ENCODE results near the gene PIP4K2B. TPM values are rescaled to one million over a fixed set of nuclear protein-coding genes. Genes with fewer than 3 reads are reported as not detected.

The PIP4K2B gene
- total RNA-seq = 68.5 TPM

- TF ChIP-seq POLR2A (IDR thresholded peaks at IDR 0.05) (no peak), CTCF (IDR thresholded peaks at IDR 0.05) (no peak), POLR2AphosphoS5 (IDR thresholded peaks at IDR 0.05; ENCODE audit: insufficient read depth in 1 of 2, low read depth in 1 of 2) (peak; percentile 70 to 81)
- H3K9me3 ChIP-seq = no peaks in the 10 kb centered on the region
Observed at GRCh38 chr17:38799501-38800236, at the start of gene PIP4K2B. Gene PIP4K2B, minus strand, starts transcription at chr17:38799556. Its CDS starts 132 bp downstream, at chr17:38799424.

DNA sequence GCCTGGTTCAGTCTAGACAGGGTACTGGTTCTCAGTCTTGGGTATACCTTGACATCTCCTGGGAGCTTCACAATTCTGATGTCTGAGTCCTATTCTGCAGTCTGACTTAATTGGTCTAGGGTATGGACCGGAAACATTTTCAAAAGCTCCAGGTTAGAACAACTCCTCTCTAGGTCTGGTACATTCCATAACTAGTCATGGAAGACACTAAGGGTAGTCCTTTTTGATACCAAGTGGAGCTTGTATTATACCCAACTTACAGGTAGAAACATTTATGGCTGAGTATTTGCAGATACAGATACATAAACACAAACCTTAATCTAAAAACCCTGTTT lies 49.2 kb upstream of the PIP4K2B start:
- H3K36me3 ChIP-seq = peaks cover 0 to 63% of the 10 kb centered on the region in 2 donors
- intact Hi-C loops (cut with DNase I) = no loop called here
- no peaks in the 10 kb centered on the region for H3K9me3 ChIP-seq
- H3K27me3 ChIP-seq = no peaks in the 10 kb centered on the region
- no peak overlapping the region for H3K27ac ChIP-seq
- no peak overlapping the region for H3K4me3 ChIP-seq
- TF ChIP-seq CTCF (IDR thresholded peaks at IDR 0.05) = no peak
- no peak for TF ChIP-seq POLR2A (IDR thresholded peaks at IDR 0.05)
- TF ChIP-seq POLR2AphosphoS5 (IDR thresholded peaks at IDR 0.05; ENCODE audit: insufficient read depth in 1 of 2, low read depth in 1 of 2) = no peak
- H3K4me1 ChIP-seq = peaks cover 23% of the 10 kb centered on the region
- no peak for DNase-seq (ENCODE audit: extremely low spot score in 2 of 2)

More at GRCh38 chr17:38799501-38800236, at the start of gene PIP4K2B:
- intact Hi-C loops (cut with DNase I) = loop anchor here (1.0 to 5.0 kb wide), 2 partner anchors 26 to 47 kb away; partner anchors contain the start of genes CWC25 and PSMB3
- Histone ChIP-seq H3K27me3 (no peaks in the 10 kb centered on the region), H3K4me1 (peaks cover 29% of the 10 kb centered on the region), H3K27ac (peak within 1 kb of the TSS; percentile 97), H3K4me3 (peak within 1 kb of the TSS; percentile 78 to 98), H3K36me3 (peaks cover 0 to 31% of the 10 kb centered on the region in 2 donors)
- peak in 1 of 2 donors; percentile 93 for DNase-seq (ENCODE audit: extremely low spot score in 2 of 2)

DNA sequence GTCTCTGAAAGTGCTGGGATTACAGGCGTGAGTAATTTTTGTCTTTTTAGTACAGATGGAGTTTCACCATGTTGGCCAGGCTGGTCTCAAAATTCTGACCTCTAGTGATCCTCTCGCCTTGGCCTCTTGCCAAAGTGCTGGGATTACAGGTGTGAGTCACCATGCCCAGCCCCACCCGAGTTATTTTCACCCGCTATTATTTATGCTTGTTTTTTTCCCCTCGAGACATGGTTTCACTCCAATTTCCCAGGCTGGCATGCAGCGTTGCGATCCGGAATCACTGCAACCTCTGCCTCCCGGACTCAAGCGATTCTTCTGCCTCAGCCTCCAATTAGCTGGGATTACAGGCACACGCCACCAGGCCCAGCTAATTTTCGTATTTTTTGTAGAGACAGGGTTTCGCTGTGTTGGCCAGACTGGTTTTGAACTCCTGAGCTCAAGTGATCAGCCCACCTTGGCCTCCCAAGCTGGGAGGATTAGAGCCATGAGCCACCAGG lies 45.0 kb upstream of the PIP4K2B start:
- no peak for DNase-seq (ENCODE audit: extremely low spot score in 2 of 2)
- intact Hi-C loops (cut with DNase I) = no loop called here
- no peak overlapping the region for H3K27ac ChIP-seq

DNA sequence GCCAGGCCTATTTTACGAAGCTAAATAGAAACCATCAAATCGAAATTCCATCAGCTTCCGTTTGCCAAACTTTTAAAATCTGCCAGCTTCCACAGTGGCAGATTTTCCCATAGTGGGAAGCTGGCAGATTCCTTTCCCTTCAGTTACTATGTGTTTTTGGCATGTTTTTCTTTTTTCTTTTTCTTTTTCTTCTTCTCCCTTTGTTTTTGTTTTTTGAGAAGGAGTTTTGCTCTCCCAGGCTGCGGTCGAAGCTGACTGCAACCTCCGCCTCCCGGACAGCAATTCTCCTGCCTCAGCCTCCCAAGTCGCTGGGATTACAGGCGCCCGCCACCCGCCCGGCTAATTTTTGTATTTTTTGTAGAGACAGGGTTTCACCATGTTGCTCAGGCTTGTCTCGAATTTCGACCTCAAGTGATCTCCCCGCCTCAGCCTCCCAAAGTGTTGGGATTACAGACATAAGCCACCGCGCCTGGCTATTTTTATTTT lies 26.4 kb upstream of the PIP4K2B start:
- intact Hi-C loops (cut with DNase I) = loop anchor here (1.0 kb wide), 1 partner anchor 27 kb away; the partner anchor contains the start of gene PIP4K2B
- Histone ChIP-seq H3K9me3 (no peaks in the 10 kb centered on the region), H3K36me3 (peaks cover 0 to 5% of the 10 kb centered on the region in 2 donors), H3K4me3 (peak overlapping the region; percentile 65 to 86), H3K27ac (peak overlapping the region; percentile 92), H3K27me3 (no peaks in the 10 kb centered on the region), H3K4me1 (peaks cover 35% of the 10 kb centered on the region)
- no peak for DNase-seq (ENCODE audit: extremely low spot score in 2 of 2)
- TF ChIP-seq POLR2A (IDR thresholded peaks at IDR 0.05) = no peak
- no peak for TF ChIP-seq CTCF (IDR thresholded peaks at IDR 0.05)
- no peak for TF ChIP-seq POLR2AphosphoS5 (IDR thresholded peaks at IDR 0.05; ENCODE audit: insufficient read depth in 1 of 2, low read depth in 1 of 2)

More for the DNA sequence above, 45.0 kb upstream of the PIP4K2B start:
- no peaks in the 10 kb centered on the region for H3K4me1 ChIP-seq
- TF ChIP-seq POLR2AphosphoS5 (IDR thresholded peaks at IDR 0.05; ENCODE audit: insufficient read depth in 1 of 2, low read depth in 1 of 2) = no peak
- no peak for TF ChIP-seq POLR2A (IDR thresholded peaks at IDR 0.05)
- TF ChIP-seq CTCF (IDR thresholded peaks at IDR 0.05) = no peak
- no peak overlapping the region for H3K4me3 ChIP-seq
- H3K27me3 ChIP-seq = no peaks in the 10 kb centered on the region
- peaks cover 0 to 32% of the 10 kb centered on the region in 2 donors for H3K36me3 ChIP-seq
- H3K9me3 ChIP-seq = no peaks in the 10 kb centered on the region

All from vagina (tissue), 2 donors.